Breast epithelium (tissue), 3 donors: ENCODE results near the gene NDUFAF2.
"Not testable (repeated sequence)": the region's sequence is repeated elsewhere in the genome, so short reads cannot be mapped to it uniquely, and the experiment has no call there.

ENCODE experiments used
- POLR2A ChIP-seq: fragments of 450-650 bp; IDR thresholded peaks from one replicate; pipeline ENCODE4 v1.6.1; 2016; ENCODE audit warnings: antibody characterized with exemption, mild to moderate bottlenecking, moderate library complexity
- POLR2AphosphoS5 ChIP-seq, 3 donors: sonication (generic); formaldehyde crosslinking; IDR thresholded peaks; one replicate each; pipeline ENCODE4 v1.6.1; 2017; ENCODE audit warnings: antibody characterized with exemption in 3 of 3
- TF ChIP-seq, protein P1 (sequence below), 3 donors: fragments of 450-650 bp; IDR thresholded peaks; one replicate each; pipeline ENCODE4 v1.5.1; 2016 to 2017; ENCODE audit warnings: antibody characterized with exemption in 3 of 3, mild to moderate bottlenecking in 3 of 3, moderate library complexity in 3 of 3

DNA sequence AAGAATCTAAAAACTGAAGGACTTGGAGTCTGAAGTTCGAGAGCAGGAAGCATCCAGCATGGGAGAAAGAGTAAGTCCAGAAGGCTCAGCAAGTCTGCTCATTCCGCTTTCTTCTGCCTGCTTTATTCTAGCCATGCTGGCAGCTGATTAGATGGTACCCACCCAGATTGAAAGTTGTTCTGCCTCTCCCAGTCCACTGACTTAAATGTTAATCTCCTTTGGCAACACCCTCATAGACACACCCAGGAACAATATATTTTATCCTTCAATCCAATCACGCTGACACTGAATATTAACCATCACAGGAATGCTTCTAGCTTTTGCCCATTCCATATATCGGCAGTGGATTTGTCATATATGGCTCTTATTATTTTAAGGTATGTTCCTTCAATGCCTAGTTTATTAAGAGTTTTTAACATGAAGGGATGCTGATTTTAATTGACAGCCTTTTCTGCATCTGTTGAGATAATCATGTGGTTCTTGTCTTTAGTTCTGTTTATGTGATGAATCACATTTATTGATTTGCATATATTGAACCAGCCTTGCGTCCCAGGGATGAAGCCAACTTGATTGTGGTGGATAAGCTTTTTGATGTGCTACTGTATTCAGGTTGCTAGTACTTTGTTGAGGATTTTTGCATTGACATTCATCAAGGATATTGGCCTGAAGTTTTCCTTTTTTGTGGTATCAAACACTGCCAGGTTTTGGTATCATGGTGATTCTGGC, 148.2 kb downstream of the NDUFAF2 start:
- TF ChIP-seq, protein P1, sequence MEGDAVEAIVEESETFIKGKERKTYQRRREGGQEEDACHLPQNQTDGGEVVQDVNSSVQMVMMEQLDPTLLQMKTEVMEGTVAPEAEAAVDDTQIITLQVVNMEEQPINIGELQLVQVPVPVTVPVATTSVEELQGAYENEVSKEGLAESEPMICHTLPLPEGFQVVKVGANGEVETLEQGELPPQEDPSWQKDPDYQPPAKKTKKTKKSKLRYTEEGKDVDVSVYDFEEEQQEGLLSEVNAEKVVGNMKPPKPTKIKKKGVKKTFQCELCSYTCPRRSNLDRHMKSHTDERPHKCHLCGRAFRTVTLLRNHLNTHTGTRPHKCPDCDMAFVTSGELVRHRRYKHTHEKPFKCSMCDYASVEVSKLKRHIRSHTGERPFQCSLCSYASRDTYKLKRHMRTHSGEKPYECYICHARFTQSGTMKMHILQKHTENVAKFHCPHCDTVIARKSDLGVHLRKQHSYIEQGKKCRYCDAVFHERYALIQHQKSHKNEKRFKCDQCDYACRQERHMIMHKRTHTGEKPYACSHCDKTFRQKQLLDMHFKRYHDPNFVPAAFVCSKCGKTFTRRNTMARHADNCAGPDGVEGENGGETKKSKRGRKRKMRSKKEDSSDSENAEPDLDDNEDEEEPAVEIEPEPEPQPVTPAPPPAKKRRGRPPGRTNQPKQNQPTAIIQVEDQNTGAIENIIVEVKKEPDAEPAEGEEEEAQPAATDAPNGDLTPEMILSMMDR (IDR thresholded peaks at IDR 0.05) = not testable (repeated sequence)
- TF ChIP-seq POLR2AphosphoS5 (IDR thresholded peaks at IDR 0.05); POLR2A: not testable (repeated sequence)
